22Rv1 (cell line): Measurements from ENCODE around the gene LDLRAD4.

Experiments used
- ZFX ChIP-seq: fragments of 450-650 bp; IDR thresholded peaks from 2 replicates; pipeline ENCODE4 v1.6.1; 2017; ENCODE audit warnings: antibody characterized with exemption, borderline replicate concordance
- TF ChIP-seq, protein P1 (sequence below): fragments of 450-650 bp; IDR thresholded peaks from 2 replicates; pipeline ENCODE4 v1.5.1; 2017; ENCODE audit warnings: mild to moderate bottlenecking

DNA sequence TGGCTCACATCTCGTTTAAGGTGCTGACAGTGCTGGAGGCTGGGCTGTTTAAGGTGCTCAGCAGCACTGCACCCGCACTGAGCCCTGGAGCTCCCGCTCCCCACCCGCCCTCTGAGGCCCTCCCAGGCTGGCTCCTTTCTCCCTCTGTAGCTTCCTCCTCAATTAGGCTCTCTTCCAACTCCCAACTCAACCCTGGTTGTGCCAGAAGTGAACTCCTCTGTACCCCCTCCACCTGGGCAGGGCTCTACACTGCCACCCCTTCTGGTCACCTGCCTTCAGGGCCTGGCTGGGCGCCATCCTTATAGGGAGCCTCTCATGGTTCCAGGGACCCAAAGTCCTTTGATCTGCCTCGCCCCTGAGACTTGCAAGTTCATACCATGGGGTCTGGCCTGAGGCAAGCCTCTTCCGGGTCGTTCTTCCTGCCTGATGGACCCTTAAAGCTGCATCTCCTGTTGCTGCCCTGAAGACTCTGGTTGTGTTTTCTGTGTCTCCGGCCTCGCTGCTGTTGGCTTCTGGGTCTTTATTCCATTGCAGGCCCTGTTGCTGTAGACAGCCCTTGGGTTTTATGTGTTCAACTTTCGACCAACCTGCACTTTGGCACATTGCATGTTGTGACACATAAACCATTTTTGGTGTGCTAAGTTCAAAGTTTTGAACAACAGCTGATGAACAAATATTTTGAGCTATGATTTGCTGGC, 199.6 kb downstream of the LDLRAD4 start:
- TF ChIP-seq, protein P1, sequence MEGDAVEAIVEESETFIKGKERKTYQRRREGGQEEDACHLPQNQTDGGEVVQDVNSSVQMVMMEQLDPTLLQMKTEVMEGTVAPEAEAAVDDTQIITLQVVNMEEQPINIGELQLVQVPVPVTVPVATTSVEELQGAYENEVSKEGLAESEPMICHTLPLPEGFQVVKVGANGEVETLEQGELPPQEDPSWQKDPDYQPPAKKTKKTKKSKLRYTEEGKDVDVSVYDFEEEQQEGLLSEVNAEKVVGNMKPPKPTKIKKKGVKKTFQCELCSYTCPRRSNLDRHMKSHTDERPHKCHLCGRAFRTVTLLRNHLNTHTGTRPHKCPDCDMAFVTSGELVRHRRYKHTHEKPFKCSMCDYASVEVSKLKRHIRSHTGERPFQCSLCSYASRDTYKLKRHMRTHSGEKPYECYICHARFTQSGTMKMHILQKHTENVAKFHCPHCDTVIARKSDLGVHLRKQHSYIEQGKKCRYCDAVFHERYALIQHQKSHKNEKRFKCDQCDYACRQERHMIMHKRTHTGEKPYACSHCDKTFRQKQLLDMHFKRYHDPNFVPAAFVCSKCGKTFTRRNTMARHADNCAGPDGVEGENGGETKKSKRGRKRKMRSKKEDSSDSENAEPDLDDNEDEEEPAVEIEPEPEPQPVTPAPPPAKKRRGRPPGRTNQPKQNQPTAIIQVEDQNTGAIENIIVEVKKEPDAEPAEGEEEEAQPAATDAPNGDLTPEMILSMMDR = no peak
- TF ChIP-seq ZFX = no peak
